ENCODE measurements around the gene LCK.

Gene LCK

GRCh38 chr1:32329931-32330466 lies 78.9 kb downstream of the LCK start:
- no peak for DNase-seq

- DNase-seq = no peak
Measured at GRCh38 chr1:32330558-32331151, 79.6 kb downstream of the LCK start.

- DNase-seq = no peak
Measured at GRCh38 chr1:32331549-32331948, 80.5 kb downstream of the LCK start.

DNA sequence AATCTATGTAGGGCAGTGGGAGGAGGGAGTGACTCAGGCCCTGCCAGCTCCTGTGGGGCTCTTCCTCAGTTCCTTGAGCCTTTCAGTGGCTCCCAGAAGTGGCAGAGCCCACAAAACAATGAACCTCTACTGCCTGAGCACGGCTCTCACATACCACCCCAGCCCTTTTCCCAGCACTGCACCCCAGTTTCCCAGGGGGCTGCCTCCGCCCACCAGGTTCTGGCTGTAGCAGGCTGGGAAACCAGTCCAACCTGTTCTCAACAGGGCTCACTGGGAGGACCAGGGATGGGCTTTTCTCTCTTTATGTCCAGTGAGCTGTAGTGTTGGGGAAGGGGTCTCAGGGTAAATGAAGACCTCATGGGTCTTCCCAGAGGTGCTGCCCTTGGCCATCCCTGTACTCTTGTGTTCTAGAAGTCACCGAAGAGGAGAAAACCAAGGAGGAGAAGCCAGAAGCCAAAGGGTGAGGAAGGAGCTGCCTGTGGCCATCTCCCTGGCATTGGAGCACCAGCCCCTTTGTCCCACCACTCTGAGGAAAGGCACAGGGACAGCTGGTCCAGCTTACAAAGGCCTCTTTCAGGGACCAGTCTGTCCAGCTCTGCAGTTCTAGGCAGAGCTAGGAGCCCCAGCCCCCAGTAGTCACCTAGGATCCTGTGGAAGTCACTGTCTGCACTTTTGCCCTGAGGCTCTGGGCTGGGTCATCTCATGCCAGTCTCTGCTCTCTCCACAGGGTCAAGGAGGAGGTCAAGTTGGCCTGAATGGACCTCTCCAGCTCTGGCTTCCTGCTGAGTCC lies 81.4 kb downstream of the LCK start:
- DNase-seq = no peak

- DNase-seq = no peak
Measured at GRCh38 chr1:32333251-32333963, 82.3 kb downstream of the LCK start.

- DNase-seq = no peak
Measured at GRCh38 chr1:32334274-32334861, 83.3 kb downstream of the LCK start.

DNA sequence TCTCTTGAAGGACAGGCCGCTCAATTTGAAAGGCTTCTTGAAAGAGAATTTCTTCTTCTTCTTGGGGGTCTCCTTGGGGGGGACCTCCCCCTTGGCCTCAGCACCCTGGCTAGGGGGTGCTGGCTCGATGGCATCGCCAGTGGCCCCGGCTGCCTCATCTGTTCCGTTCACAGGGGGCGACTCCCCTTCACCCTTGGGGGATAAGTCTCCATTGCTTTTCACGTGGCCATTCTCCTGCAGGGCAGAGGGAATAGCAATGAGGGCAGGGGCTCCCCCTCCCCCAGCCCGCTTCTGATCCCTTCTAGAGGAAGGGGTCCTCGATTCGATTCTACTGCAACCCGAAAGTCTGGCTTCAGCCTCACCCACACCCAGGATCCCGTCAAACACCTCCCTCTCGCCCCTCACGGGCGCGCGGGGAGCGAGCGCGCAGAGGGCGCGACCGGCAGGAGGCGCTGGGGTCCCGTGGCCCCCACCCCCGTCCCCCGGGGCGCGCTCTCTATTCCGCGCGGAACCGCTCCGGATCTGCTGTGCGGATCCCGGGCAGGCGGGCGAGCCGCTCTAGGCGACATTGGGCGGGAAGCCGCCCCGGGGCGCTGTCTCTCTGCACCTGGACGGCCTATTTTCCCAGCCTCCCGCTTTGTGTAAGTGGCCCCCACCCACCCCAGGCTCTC lies 83.9 kb downstream of the LCK start:
- peak; percentile 47 for DNase-seq

DNA sequence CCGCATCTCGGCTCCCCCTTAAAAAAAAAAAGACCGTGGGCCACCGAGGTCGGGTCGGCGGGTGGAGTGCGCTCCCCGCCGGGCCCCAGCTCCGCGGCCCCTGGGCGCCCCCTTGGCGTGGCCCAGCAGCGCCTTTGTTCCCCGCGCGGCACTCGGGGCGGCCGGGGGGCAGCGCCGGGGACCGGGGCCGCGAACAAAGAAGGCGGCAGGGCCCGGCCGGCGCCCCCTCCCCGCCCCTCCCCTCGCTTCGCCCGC lies 84.4 kb downstream of the LCK start:
- no peak for DNase-seq

Measured in fibroblast of skin of right quadriceps (primary cell).